HCT116 (cell line): ENCODE data around the gene MRFAP1L1.

Experiments
- CEBPB ChIP-seq: IDR thresholded peaks from 2 replicates; pipeline ENCODE4 v1.6.1; 2012; ENCODE audit warnings: low read depth
- POLR2A ChIP-seq: IDR thresholded peaks from 2 replicates; pipeline ENCODE4 v1.7.0; 2011; ENCODE audit warnings: borderline replicate concordance; ENCODE audit not compliant: insufficient read depth, insufficient read length; ENCODE audit errors: extremely low read depth
- ZNF274 ChIP-seq: fragments of 200-500 bp; sonication (Bioruptor generic); IDR thresholded peaks from 2 replicates; pipeline ENCODE4 v1.6.1; 2014; ENCODE audit warnings: mild to moderate bottlenecking, low read depth, low read length, inconsistent platforms
- TF ChIP-seq, protein P1 (sequence below), 3 experiments: fragments of 200-600 bp in 1 of 3; sonication (generic) in 1 of 3; IDR thresholded peaks in 2 of 3; conservative IDR thresholded peaks in 1 of 3; 2 replicates each; pipeline ENCODE4 v1.5.1; 2012 to 2017; ENCODE audit warnings: low read depth in 2 of 3, low read length in 2 of 3, antibody characterized with exemption in 1 of 3, borderline replicate concordance in 1 of 3, control low read depth in 1 of 3, mild to moderate bottlenecking in 1 of 3, mixed read lengths in 1 of 3, mixed run types in 1 of 3, moderate library complexity in 1 of 3; ENCODE audit not compliant: insufficient read depth in 1 of 3

GRCh38 chr4:6710996-6711395, 1.3 kb upstream of the MRFAP1L1 start:
- TF ChIP-seq ZNF274 (no peak), CEBPB (no peak), POLR2A (no peak)
- TF ChIP-seq, protein P1, sequence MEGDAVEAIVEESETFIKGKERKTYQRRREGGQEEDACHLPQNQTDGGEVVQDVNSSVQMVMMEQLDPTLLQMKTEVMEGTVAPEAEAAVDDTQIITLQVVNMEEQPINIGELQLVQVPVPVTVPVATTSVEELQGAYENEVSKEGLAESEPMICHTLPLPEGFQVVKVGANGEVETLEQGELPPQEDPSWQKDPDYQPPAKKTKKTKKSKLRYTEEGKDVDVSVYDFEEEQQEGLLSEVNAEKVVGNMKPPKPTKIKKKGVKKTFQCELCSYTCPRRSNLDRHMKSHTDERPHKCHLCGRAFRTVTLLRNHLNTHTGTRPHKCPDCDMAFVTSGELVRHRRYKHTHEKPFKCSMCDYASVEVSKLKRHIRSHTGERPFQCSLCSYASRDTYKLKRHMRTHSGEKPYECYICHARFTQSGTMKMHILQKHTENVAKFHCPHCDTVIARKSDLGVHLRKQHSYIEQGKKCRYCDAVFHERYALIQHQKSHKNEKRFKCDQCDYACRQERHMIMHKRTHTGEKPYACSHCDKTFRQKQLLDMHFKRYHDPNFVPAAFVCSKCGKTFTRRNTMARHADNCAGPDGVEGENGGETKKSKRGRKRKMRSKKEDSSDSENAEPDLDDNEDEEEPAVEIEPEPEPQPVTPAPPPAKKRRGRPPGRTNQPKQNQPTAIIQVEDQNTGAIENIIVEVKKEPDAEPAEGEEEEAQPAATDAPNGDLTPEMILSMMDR (IDR thresholded peaks at IDR 0.05 in 2 of 3, conservative IDR thresholded peaks at IDR 0.05 in 1 of 3; ENCODE audit: borderline replicate concordance in 1 of 3, insufficient read depth in 1 of 3, low read depth in 2 of 3, low read length in 2 of 3): no peak
